Trophoblast cell (in vitro differentiated cells and primary cell): ENCODE data around the gene OR10V1.

Experiments
- DNase-seq, 2 donors: peaks; one replicate each; pipeline ENCODE4 v3.0.0-alpha.2; 2016
- H2AFZ ChIP-seq: 2 replicates; pipeline ENCODE4 v1.6.1; 2013; ENCODE audit warnings: low read length, moderate library complexity, mild to moderate bottlenecking; ENCODE audit not compliant: insufficient read depth, poor library complexity
- H2AK5ac ChIP-seq: 2 replicates; pipeline ENCODE4 v1.6.1; 2013; ENCODE audit warnings: mild to moderate bottlenecking, low read length
- H2BK120ac ChIP-seq: 2 replicates; pipeline ENCODE4 v1.6.1; 2013; ENCODE audit warnings: low read length, mild to moderate bottlenecking, moderate library complexity; ENCODE audit not compliant: insufficient read depth, poor library complexity
- H2BK12ac ChIP-seq: 2 replicates; pipeline ENCODE4 v1.6.1; 2013; ENCODE audit warnings: mild to moderate bottlenecking, low read length, moderate library complexity
- H2BK5ac ChIP-seq: 2 replicates; pipeline ENCODE4 v1.6.1; 2013; ENCODE audit warnings: low read length, low read depth, moderate library complexity, mild to moderate bottlenecking; ENCODE audit not compliant: poor library complexity
- H3K14ac ChIP-seq: 2 replicates; pipeline ENCODE4 v1.6.1; 2013; ENCODE audit warnings: mild to moderate bottlenecking, low read length
- H3K18ac ChIP-seq: 2 replicates; pipeline ENCODE4 v1.6.1; 2013; ENCODE audit warnings: mild to moderate bottlenecking, low read length
- H3K23ac ChIP-seq: 2 replicates; pipeline ENCODE4 v1.6.1; 2013; ENCODE audit warnings: low read length
- H3K27ac ChIP-seq: 2 replicates; pipeline ENCODE4 v1.5.1; 2013; ENCODE audit warnings: low read depth, mild to moderate bottlenecking, inconsistent platforms, low read length, moderate library complexity
- H3K27me3 ChIP-seq: 2 replicates; pipeline ENCODE4 v1.6.1; 2013; ENCODE audit warnings: inconsistent platforms, mild to moderate bottlenecking, low read length, moderate library complexity; ENCODE audit not compliant: insufficient read depth
- H3K36me3 ChIP-seq, 2 experiments: 1 replicate in 1 of 2; 2 replicates in 1 of 2; pipeline ENCODE4 v1.6.1; 2013; ENCODE audit warnings: low read length in 2 of 2, mild to moderate bottlenecking in 2 of 2, moderate library complexity in 1 of 2; ENCODE audit not compliant: insufficient read depth in 2 of 2, control insufficient read depth in 1 of 2
- H3K4ac ChIP-seq: 2 replicates; pipeline ENCODE4 v1.6.1; 2013; ENCODE audit warnings: low read depth, mild to moderate bottlenecking, low read length, moderate library complexity
- H3K4me1 ChIP-seq, 2 experiments: 1 replicate in 1 of 2; 2 replicates in 1 of 2; pipeline ENCODE4 v1.6.1; 2013; ENCODE audit warnings: low read length in 2 of 2, mild to moderate bottlenecking in 2 of 2, moderate library complexity in 1 of 2; ENCODE audit not compliant: insufficient read depth in 2 of 2, control insufficient read depth in 1 of 2
- H3K4me2 ChIP-seq: 2 replicates; pipeline ENCODE4 v1.6.1; 2013; ENCODE audit warnings: inconsistent platforms, mild to moderate bottlenecking, low read length, moderate library complexity
- H3K4me3 ChIP-seq: 2 replicates; pipeline ENCODE4 v1.5.1; 2013; ENCODE audit warnings: mild to moderate bottlenecking, low read depth, low read length, inconsistent platforms
- H3K79me1 ChIP-seq: one replicate; pipeline ENCODE4 v1.6.1; 2013; ENCODE audit warnings: low read length
- H3K79me2 ChIP-seq: 2 replicates; pipeline ENCODE4 v1.6.1; 2013; ENCODE audit warnings: low read length, mild to moderate bottlenecking; ENCODE audit not compliant: control insufficient read depth, insufficient read depth, poor library complexity
- H3K9ac ChIP-seq: 2 replicates; pipeline ENCODE4 v1.6.1; 2013; ENCODE audit warnings: mild to moderate bottlenecking, low read length
- H3K9me3 ChIP-seq: 2 replicates; pipeline ENCODE4 v1.6.1; 2013; ENCODE audit warnings: low read depth, mild to moderate bottlenecking, control low read depth, inconsistent platforms, low read length; ENCODE audit not compliant: insufficient read depth
- H4K12ac ChIP-seq: 2 replicates; pipeline ENCODE4 v1.6.1; 2013; ENCODE audit warnings: low read depth, mild to moderate bottlenecking, low read length, moderate library complexity
- H4K8ac ChIP-seq: 2 replicates; pipeline ENCODE4 v1.6.1; 2013; ENCODE audit warnings: low read depth, mild to moderate bottlenecking, low read length, moderate library complexity
- H4K91ac ChIP-seq: one replicate; pipeline ENCODE4 v1.6.1; 2013; ENCODE audit warnings: low read depth, mild to moderate bottlenecking, low read length, moderate library complexity
- WGBS: extraction: QIAGEN DNeasy Blood & Tissue Kit; methylation state at CpG from one replicate; pipeline ENCODE4 v1.1.7; 2013; ENCODE audit warnings: missing lambda C conversion rate; ENCODE audit not compliant: insufficient read length, insufficient coverage; ENCODE audit errors: extremely low coverage; 5-methylcytosine and 5-hydroxymethylcytosine counted together

OR10V1 gene

DNA sequence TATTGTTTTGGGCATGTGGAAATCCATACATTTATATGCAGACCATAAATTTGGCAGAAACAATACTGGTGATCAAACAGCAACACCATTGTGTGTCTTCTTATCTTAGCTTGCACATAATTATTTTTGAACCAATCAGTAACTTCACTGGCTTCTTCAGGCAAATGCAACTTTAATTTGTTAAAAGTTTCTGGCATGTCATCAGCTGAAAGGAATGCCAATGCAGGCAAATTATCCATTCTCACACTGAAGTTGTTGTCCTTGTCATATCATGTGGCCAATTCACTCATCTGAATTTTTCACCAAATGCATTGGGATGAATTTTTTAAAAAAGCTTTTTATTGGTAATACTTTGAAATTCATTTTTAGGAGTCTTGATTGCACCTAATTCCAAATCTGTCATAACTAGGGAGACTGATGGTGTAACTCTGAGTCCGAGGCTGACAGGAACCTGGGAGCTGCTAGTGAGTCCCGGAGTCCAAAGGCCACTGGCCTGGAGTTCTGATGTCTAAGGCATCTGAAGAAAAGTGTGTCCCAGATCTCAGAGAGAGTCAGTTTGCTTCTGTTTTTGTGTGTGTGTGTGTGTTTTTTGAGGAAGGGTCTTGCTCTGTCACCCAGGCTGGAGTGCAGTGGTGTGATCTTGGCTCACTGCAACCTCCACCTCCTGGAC, 17.4 kb upstream of the OR10V1 start:
- Histone ChIP-seq H3K4me1 (no peaks in the 10 kb centered on the region), H3K79me1 (no peaks in the 10 kb centered on the region), H3K4ac (no peak overlapping the region), H3K9me3 (no peaks in the 10 kb centered on the region), H3K18ac (no peak overlapping the region), H4K8ac (no peak overlapping the region), H3K9ac (no peak overlapping the region), H2AK5ac (no peak overlapping the region), H4K91ac (no peak overlapping the region), H3K27ac (no peak overlapping the region), H3K4me3 (no peak overlapping the region), H2BK12ac (no peak overlapping the region), H3K23ac (no peak overlapping the region), H3K27me3 (no peaks in the 10 kb centered on the region), H4K12ac (no peak overlapping the region), H2BK5ac (no peak overlapping the region), H3K36me3 (peaks cover 0 to 1% of the 10 kb centered on the region in 2 experiments), H3K4me2 (no peak overlapping the region), H3K79me2 (no peaks in the 10 kb centered on the region), H2AFZ (no peak overlapping the region), H3K14ac (no peak overlapping the region), H2BK120ac (no peak overlapping the region)
- no peak for DNase-seq
- WGBS = no CpG with 5 or more reads among the region's 2 CpGs

DNA sequence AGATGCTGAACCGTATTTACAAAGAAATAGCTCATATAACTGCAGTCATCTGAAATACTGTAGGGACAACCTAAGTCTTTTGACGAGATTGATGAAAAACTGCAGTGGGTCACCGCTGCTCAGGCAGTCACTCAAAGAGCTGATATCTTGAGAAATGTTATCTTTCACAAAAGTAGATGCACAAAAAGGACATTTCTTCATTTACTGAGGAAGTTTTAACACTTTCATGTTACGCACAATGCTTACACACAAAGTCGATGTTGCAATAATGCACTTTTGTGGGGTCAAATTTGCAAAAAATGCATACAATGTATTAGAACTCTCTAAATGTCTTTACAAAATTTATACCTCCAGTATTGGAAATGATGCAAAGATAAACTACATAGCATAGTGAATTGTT, 16.2 kb upstream of the OR10V1 start:
- no peaks in the 10 kb centered on the region for H3K9me3 ChIP-seq
- H3K27me3 ChIP-seq = no peaks in the 10 kb centered on the region
- H3K23ac ChIP-seq = no peak overlapping the region
- H3K4ac ChIP-seq = no peak overlapping the region
- no peaks in the 10 kb centered on the region for H3K79me1 ChIP-seq
- no peak overlapping the region for H2AK5ac ChIP-seq
- no peak overlapping the region for H4K8ac ChIP-seq
- H3K9ac ChIP-seq = no peak overlapping the region
- no peak overlapping the region for H3K27ac ChIP-seq
- no peak overlapping the region for H3K18ac ChIP-seq
- H3K36me3 ChIP-seq = peaks cover 0 to 1% of the 10 kb centered on the region in 2 experiments
- H3K14ac ChIP-seq = no peak overlapping the region
- H3K4me1 ChIP-seq = no peaks in the 10 kb centered on the region
- WGBS = no CpG with 5 or more reads among the region's 5 CpGs
- H3K79me2 ChIP-seq = no peaks in the 10 kb centered on the region
- no peak overlapping the region for H3K4me3 ChIP-seq
- no peak overlapping the region for H4K12ac ChIP-seq
- no peak overlapping the region for H2BK12ac ChIP-seq
- no peak overlapping the region for H2BK120ac ChIP-seq
- H2BK5ac ChIP-seq = no peak overlapping the region
- no peak overlapping the region for H4K91ac ChIP-seq
- H2AFZ ChIP-seq = no peak overlapping the region
- DNase-seq = no peak
- no peak overlapping the region for H3K4me2 ChIP-seq

GRCh38 chr11:59728913-59729312, 15.3 kb upstream of the OR10V1 start:
- Histone ChIP-seq H2BK120ac (no peak overlapping the region), H3K23ac (peak overlapping the region; percentile 66), H4K91ac (no peak overlapping the region), H4K12ac (no peak overlapping the region), H3K27ac (no peak overlapping the region), H3K4me1 (no peaks in the 10 kb centered on the region), H3K27me3 (no peaks in the 10 kb centered on the region), H2AFZ (no peak overlapping the region), H2AK5ac (no peak overlapping the region), H3K14ac (no peak overlapping the region), H3K79me2 (no peaks in the 10 kb centered on the region), H3K4ac (no peak overlapping the region), H3K79me1 (no peaks in the 10 kb centered on the region), H4K8ac (no peak overlapping the region), H3K9ac (no peak overlapping the region), H3K9me3 (no peaks in the 10 kb centered on the region), H2BK5ac (no peak overlapping the region), H3K4me3 (no peak overlapping the region), H3K36me3 (peaks cover 0 to 1% of the 10 kb centered on the region in 2 experiments), H3K4me2 (no peak overlapping the region), H3K18ac (no peak overlapping the region), H2BK12ac (no peak overlapping the region)
- WGBS = no CpG with 5 or more reads among the region's 1 CpG
- no peak for DNase-seq

- Histone ChIP-seq H2AFZ (no peak overlapping the region), H3K79me1 (no peaks in the 10 kb centered on the region), H3K9me3 (no peaks in the 10 kb centered on the region), H3K14ac (no peak overlapping the region), H2BK120ac (no peak overlapping the region), H3K23ac (no peak overlapping the region), H3K4ac (no peak overlapping the region), H3K4me1 (no peaks in the 10 kb centered on the region), H3K18ac (no peak overlapping the region), H2BK12ac (no peak overlapping the region), H4K8ac (no peak overlapping the region), H3K4me2 (no peak overlapping the region), H3K27ac (no peak overlapping the region), H4K12ac (no peak overlapping the region), H3K9ac (no peak overlapping the region), H3K4me3 (no peak overlapping the region), H3K79me2 (no peaks in the 10 kb centered on the region), H2AK5ac (no peak overlapping the region), H3K36me3 (peaks cover 0 to 1% of the 10 kb centered on the region in 2 experiments), H3K27me3 (no peaks in the 10 kb centered on the region), H4K91ac (no peak overlapping the region), H2BK5ac (no peak overlapping the region)
- no peak for DNase-seq
- WGBS = no CpG with 5 or more reads among the region's 3 CpGs
Observed at GRCh38 chr11:59728154-59728553, 14.5 kb upstream of the OR10V1 start.
